ENCODE results near the gene CLCN2.
"Not testable (repeated sequence)": the region's sequence is repeated elsewhere in the genome, so short reads cannot be mapped to it uniquely, and the experiment has no call there.

Gene CLCN2

GRCh38 chr3:184345317-184346144, 15.9 kb downstream of the CLCN2 start:
- DNase-seq (ENCODE audit: low read depth, low spot score) = no peak

- DNase-seq (ENCODE audit: low read depth, low spot score) = no peak
These were observed 16.7 kb downstream of the CLCN2 start for GRCh38 chr3:184344579-184345316.

- peak; percentile 79 for DNase-seq (ENCODE audit: low read depth, low spot score)
These were observed 18.1 kb downstream of the CLCN2 start for GRCh38 chr3:184343200-184343876.

GRCh38 chr3:184341925-184342324, 19.5 kb downstream of the CLCN2 start:
- DNase-seq (ENCODE audit: low read depth, low spot score) = no peak

GRCh38 chr3:184339451-184340135, 21.8 kb downstream of the CLCN2 start:
- not testable (repeated sequence) for DNase-seq (ENCODE audit: low read depth, low spot score)

GRCh38 chr3:184339001-184339400, 22.4 kb downstream of the CLCN2 start:
- DNase-seq (ENCODE audit: low read depth, low spot score) = no peak

- no peak for DNase-seq (ENCODE audit: low read depth, low spot score)
These were observed 22.9 kb downstream of the CLCN2 start for GRCh38 chr3:184338511-184338945.

GRCh38 chr3:184337981-184338380, 23.4 kb downstream of the CLCN2 start:
- DNase-seq (ENCODE audit: low read depth, low spot score) = no peak

GRCh38 chr3:184337399-184337714, 24.0 kb downstream of the CLCN2 start, which contains the start of gene FAM131A:
FAM131A (plus strand) TSS chr3:184337600; CDS start chr3:184337631, 31 bp downstream.
- no peak for DNase-seq (ENCODE audit: low read depth, low spot score)

GRCh38 chr3:184336547-184337398, 24.6 kb downstream of the CLCN2 start:
- no peak for DNase-seq (ENCODE audit: low read depth, low spot score)

- no peak for DNase-seq (ENCODE audit: low read depth, low spot score)
These were observed 25.5 kb downstream of the CLCN2 start for GRCh38 chr3:184335661-184336546.

- DNase-seq (ENCODE audit: low read depth, low spot score) = no peak
These were observed 26.1 kb downstream of the CLCN2 start for GRCh38 chr3:184335291-184335660.

GRCh38 chr3:184334470-184335158, 26.8 kb downstream of the CLCN2 start:
- DNase-seq (ENCODE audit: low read depth, low spot score) = no peak

- DNase-seq (ENCODE audit: low read depth, low spot score) = no peak
These were observed 27.7 kb downstream of the CLCN2 start for GRCh38 chr3:184333700-184334099.

GRCh38 chr3:184333190-184333589, 28.2 kb downstream of the CLCN2 start:
- no peak for DNase-seq (ENCODE audit: low read depth, low spot score)

- no peak for DNase-seq (ENCODE audit: low read depth, low spot score)
These were observed 28.9 kb downstream of the CLCN2 start for GRCh38 chr3:184332370-184333090.

GRCh38 chr3:184328516-184328915, 32.9 kb downstream of the CLCN2 start:
- no peak for DNase-seq (ENCODE audit: low read depth, low spot score)

- DNase-seq (ENCODE audit: low read depth, low spot score) = no peak
These were observed 34.2 kb downstream of the CLCN2 start for GRCh38 chr3:184327171-184327570.

Data from brain pericyte (primary cell).